Activated CD8-positive, alpha-beta memory T cell treated with anti-CD3 and anti-CD28 coated beads, Interleukin-2, amount 10 ng/mL, durations not matched to agents 7 days and 5 days (primary cell): ENCODE measurements around the gene MTRF1. TPM values are rescaled to one million over a fixed set of nuclear protein-coding genes. Genes with fewer than 3 reads are reported as not detected.

Experiments
- ATAC-seq: fragments of 150-1000 bp; cut with Tn5 transposase; one replicate; pipeline ENCODE4 v1.10.0; 2021; ENCODE audit warnings: moderate library complexity
- CTCF ChIA-PET: fragments of 350-600 bp; sonication (Branson Sonifier 250); formaldehyde crosslinking; loops from one replicate; lab custom pipeline; 2021; ENCODE audit warnings: antibody characterized with exemption; lab: Charles Lee
- DNase-seq: peaks from one replicate; pipeline ENCODE4 v3.0.0-alpha.2; 2020
- H3K27ac Mint-ChIP-seq: one replicate; pipeline ENCODE4 v1.8.0; 2021; ENCODE audit warnings: mild to moderate bottlenecking, mixed read lengths
- H3K27me3 Mint-ChIP-seq: one replicate; pipeline ENCODE4 v1.8.0; 2021; ENCODE audit warnings: mixed read lengths
- H3K36me3 Mint-ChIP-seq: one replicate; pipeline ENCODE4 v1.8.0; 2021; ENCODE audit warnings: mild to moderate bottlenecking, mixed read lengths
- H3K4me1 Mint-ChIP-seq: one replicate; pipeline ENCODE4 v1.8.0; 2021; ENCODE audit warnings: mixed read lengths
- H3K4me3 Mint-ChIP-seq: one replicate; pipeline ENCODE4 v1.8.0; 2021; ENCODE audit warnings: mild to moderate bottlenecking, moderate library complexity, mixed read lengths
- H3K9me3 Mint-ChIP-seq: one replicate; pipeline ENCODE4 v1.8.0; 2022; ENCODE audit warnings: low read depth, mixed read lengths
- total RNA-seq, 2 experiments: library from RNA; stranded (reverse); gene quantifications; one replicate each; pipeline ENCODE4 v1.2.3, GENCODE V29; 2021

Gene MTRF1, protein sequence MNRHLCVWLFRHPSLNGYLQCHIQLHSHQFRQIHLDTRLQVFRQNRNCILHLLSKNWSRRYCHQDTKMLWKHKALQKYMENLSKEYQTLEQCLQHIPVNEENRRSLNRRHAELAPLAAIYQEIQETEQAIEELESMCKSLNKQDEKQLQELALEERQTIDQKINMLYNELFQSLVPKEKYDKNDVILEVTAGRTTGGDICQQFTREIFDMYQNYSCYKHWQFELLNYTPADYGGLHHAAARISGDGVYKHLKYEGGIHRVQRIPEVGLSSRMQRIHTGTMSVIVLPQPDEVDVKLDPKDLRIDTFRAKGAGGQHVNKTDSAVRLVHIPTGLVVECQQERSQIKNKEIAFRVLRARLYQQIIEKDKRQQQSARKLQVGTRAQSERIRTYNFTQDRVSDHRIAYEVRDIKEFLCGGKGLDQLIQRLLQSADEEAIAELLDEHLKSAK
- total RNA-seq, result 10 to 100 TPM; 22.2 to 23.3 TPM

- H3K36me3 Mint-ChIP-seq, result peaks cover 28% of the 10 kb centered on the region
- peak within 1 kb of the TSS; percentile 93 for H3K27ac Mint-ChIP-seq
- CTCF ChIA-PET, result interaction anchor here (1.2 to 1.5 kb wide), 3 partner anchors 9 to 325 kb away, joined by 3 to 4 read pairs (median 3); no protein-coding TSS in a partner anchor
- peaks cover 19% of the 10 kb centered on the region for H3K4me1 Mint-ChIP-seq
- H3K27me3 Mint-ChIP-seq, result no peaks in the 10 kb centered on the region
- H3K4me3 Mint-ChIP-seq, result peak within 1 kb of the TSS; percentile 90
- ATAC-seq (peak; percentile 96), DNase-seq (peak; percentile 87)
- H3K9me3 Mint-ChIP-seq, result peaks cover 7% of the 10 kb centered on the region
Observed at GRCh38 chr13:41263261-41263971, at the start of gene MTRF1. Gene MTRF1, minus strand, starts transcription at chr13:41263576. Its CDS starts 2,669 bp downstream, at chr13:41260907.

GRCh38 chr13:41313117-41313516 lies 49.7 kb upstream of the MTRF1 start:
- peaks cover 20% of the 10 kb centered on the region for H3K36me3 Mint-ChIP-seq
- no peak overlapping the region for H3K27ac Mint-ChIP-seq
- H3K27me3 Mint-ChIP-seq, result no peaks in the 10 kb centered on the region
- CTCF ChIA-PET, result no interaction called here
- peaks cover 37% of the 10 kb centered on the region for H3K4me1 Mint-ChIP-seq
- ATAC-seq, result no peak
- peak overlapping the region; percentile 93 for H3K4me3 Mint-ChIP-seq
- no peaks in the 10 kb centered on the region for H3K9me3 Mint-ChIP-seq
- DNase-seq, result no peak

DNA sequence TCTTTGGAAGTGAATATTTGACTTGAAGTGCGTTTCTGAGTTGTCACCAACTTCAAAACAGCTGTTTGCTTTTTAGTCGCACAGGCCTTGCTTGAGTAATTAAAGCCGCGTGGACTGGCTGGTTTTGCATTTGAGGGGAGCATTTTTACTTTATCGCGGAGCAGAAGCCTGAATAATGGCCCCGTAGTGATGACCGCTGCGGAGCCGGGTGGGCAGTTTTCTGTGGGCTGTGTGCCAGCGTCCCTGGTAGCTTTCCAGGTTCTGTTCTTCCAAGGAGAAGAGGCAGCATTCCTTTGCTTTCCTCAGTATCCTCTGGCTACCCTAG lies 48.8 kb upstream of the MTRF1 start:
- Mint-ChIP-seq H3K4me1 (peaks cover 34% of the 10 kb centered on the region), H3K9me3 (no peaks in the 10 kb centered on the region), H3K36me3 (peaks cover 11% of the 10 kb centered on the region), H3K27ac (peak overlapping the region; percentile 92), H3K4me3 (peak overlapping the region; percentile 93), H3K27me3 (no peaks in the 10 kb centered on the region)
- ATAC-seq, result no peak
- DNase-seq, result peak; percentile 44
- CTCF ChIA-PET, result no interaction called here

GRCh38 chr13:41311406-41312175 lies 48.2 kb upstream of the MTRF1 start:
- peak overlapping the region; percentile 92 for H3K27ac Mint-ChIP-seq
- peak; percentile 65 for ATAC-seq

DNA sequence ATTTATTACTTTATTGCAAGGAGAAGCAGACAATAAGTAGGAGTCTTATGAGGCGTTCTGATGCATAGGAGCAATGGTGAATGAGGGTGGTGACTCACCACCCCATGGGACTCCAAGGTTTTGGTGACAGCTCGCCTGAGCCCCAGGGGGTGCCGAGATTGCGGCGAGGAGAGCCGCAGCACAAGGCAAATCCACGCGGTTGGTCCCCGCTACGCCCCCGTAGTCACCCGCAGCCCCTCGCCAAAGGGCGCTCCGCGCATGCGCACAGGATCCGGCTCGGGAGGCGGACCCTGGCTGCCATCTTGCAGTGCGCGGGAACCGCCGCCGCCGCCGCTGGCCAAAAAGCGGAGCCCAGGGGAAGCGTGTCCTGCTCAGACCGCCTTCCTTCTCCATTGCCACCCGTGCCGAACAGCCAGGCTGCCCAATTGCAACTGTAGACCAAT lies 47.6 kb upstream of the MTRF1 start, which contains the start of gene NAA16:
Gene NAA16 (plus strand): TSS at position 305 of the 443 bp plus-strand sequence. CDS start 262 bp downstream, outside the sequence.
- CTCF ChIA-PET, result no interaction called here
- Mint-ChIP-seq H3K4me1 (peaks cover 34% of the 10 kb centered on the region), H3K36me3 (peaks cover 5% of the 10 kb centered on the region)

More at GRCh38 chr13:41311406-41312175, 48.2 kb upstream of the MTRF1 start:
- Mint-ChIP-seq H3K4me3 (peak overlapping the region; percentile 93), H3K36me3 (peaks cover 6% of the 10 kb centered on the region), H3K9me3 (no peaks in the 10 kb centered on the region), H3K4me1 (peaks cover 34% of the 10 kb centered on the region), H3K27me3 (no peaks in the 10 kb centered on the region)
- peak; percentile 63 for DNase-seq
- CTCF ChIA-PET, result no interaction called here

GRCh38 chr13:41307884-41308640 lies 44.7 kb upstream of the MTRF1 start:
- H3K4me1 Mint-ChIP-seq, result peaks cover 8% of the 10 kb centered on the region
- H3K27me3 Mint-ChIP-seq, result no peaks in the 10 kb centered on the region
- ATAC-seq, result no peak
- H3K9me3 Mint-ChIP-seq, result no peaks in the 10 kb centered on the region
- no peak overlapping the region for H3K4me3 Mint-ChIP-seq
- no peak overlapping the region for H3K27ac Mint-ChIP-seq
- peaks cover 5% of the 10 kb centered on the region for H3K36me3 Mint-ChIP-seq
- no peak for DNase-seq
- CTCF ChIA-PET, result no interaction called here

More for the DNA sequence above, 47.6 kb upstream of the MTRF1 start, which contains the start of gene NAA16:
- Mint-ChIP-seq H3K4me3 (peak within 1 kb of the TSS; percentile 93), H3K9me3 (no peaks in the 10 kb centered on the region), H3K27ac (peak within 1 kb of the TSS; percentile 92), H3K27me3 (no peaks in the 10 kb centered on the region)
- DNase-seq, result peak; percentile 94
- ATAC-seq, result peak; percentile 83

DNA sequence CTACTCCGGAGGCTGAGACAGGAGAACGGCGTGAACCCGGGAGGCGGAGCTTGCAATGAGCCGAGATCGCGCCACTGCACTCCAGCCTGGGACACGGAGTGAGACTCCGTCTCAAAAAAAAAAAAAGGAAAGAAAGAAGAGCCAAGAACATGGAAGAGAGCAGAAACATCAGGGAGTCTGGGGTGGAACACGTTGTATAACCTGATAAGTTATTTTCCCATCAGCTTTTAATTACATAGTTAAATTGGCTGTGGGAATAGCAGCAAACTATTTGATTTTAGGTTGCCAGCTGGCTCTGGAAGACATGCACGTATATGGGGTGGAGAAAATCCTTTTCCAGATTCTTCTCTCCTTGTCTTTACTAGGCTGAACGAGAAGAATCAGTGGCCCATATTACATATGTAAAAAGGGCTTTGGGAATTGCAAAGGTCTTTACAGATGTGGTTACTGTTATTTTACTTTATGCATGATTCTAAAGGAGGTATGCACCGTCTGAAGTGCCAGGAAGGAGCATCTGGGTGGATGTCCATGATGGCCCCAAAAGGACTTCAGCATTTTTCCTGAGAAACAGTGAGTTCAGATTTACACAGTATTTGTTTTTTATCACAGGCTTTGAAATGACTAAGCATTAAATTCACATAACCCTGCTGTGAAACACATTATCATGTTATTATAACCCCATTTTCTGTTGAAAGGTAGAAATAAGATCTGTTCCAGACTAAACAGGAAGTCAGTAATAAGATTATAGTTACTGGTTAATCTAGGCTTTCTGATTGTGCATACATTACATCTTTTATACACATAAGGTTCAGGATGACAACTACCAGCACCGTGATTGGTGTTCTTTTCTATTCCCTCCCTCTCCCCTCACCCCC lies 43.1 kb upstream of the MTRF1 start:
- no peaks in the 10 kb centered on the region for H3K27me3 Mint-ChIP-seq
- no peak overlapping the region for H3K4me3 Mint-ChIP-seq
- ATAC-seq (no peak), DNase-seq (no peak)
- no peaks in the 10 kb centered on the region for H3K9me3 Mint-ChIP-seq
- H3K4me1 Mint-ChIP-seq, result peaks cover 5% of the 10 kb centered on the region
- H3K27ac Mint-ChIP-seq, result no peak overlapping the region
- peaks cover 1% of the 10 kb centered on the region for H3K36me3 Mint-ChIP-seq
- CTCF ChIA-PET, result no interaction called here

DNA sequence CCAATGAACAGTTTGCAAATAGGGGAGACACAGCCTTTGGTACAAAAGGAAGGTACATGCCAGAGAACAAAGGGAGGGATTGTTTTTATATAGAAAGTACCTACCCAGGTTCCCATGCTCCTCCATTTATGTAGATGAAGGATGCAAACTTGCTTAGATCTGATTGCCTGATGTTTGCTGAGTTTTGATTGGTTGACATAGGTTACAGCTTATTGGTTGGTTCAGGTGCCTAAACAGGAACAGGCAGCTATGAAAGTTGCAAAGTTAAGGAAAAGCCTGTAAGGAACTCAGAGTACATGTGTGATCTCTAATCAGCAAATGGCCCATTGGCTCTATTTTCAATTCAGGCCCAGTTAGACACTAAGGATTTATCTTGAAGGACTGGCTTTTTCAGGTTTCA lies 41.2 kb upstream of the MTRF1 start:
- Mint-ChIP-seq H3K27ac (no peak overlapping the region), H3K9me3 (no peaks in the 10 kb centered on the region), H3K36me3 (no peaks in the 10 kb centered on the region), H3K4me3 (no peak overlapping the region), H3K27me3 (no peaks in the 10 kb centered on the region), H3K4me1 (peaks cover 4% of the 10 kb centered on the region)
- CTCF ChIA-PET, result no interaction called here
- DNase-seq (no peak), ATAC-seq (no peak)

- Mint-ChIP-seq H3K27ac (no peak overlapping the region), H3K4me3 (no peak overlapping the region), H3K27me3 (peaks cover 10% of the 10 kb centered on the region), H3K36me3 (peaks cover 4% of the 10 kb centered on the region), H3K9me3 (no peaks in the 10 kb centered on the region), H3K4me1 (peaks cover 6% of the 10 kb centered on the region)
- ATAC-seq, result no peak
- no peak for DNase-seq
- CTCF ChIA-PET, result no interaction called here
Observed at GRCh38 chr13:41302743-41303142, 39.4 kb upstream of the MTRF1 start.

- peaks cover 20% of the 10 kb centered on the region for H3K27me3 Mint-ChIP-seq
- CTCF ChIA-PET, result interaction anchor here (1.2 kb wide), 1 partner anchor 10 kb away, joined by 4 read pairs; no protein-coding TSS in a partner anchor
- ATAC-seq (no peak), DNase-seq (no peak)
- no peaks in the 10 kb centered on the region for H3K9me3 Mint-ChIP-seq
- H3K4me3 Mint-ChIP-seq, result no peak overlapping the region
- H3K4me1 Mint-ChIP-seq, result peaks cover 6% of the 10 kb centered on the region
- H3K36me3 Mint-ChIP-seq, result peaks cover 4% of the 10 kb centered on the region
- H3K27ac Mint-ChIP-seq, result no peak overlapping the region
Observed at GRCh38 chr13:41299316-41300094, 36.1 kb upstream of the MTRF1 start.

DNA sequence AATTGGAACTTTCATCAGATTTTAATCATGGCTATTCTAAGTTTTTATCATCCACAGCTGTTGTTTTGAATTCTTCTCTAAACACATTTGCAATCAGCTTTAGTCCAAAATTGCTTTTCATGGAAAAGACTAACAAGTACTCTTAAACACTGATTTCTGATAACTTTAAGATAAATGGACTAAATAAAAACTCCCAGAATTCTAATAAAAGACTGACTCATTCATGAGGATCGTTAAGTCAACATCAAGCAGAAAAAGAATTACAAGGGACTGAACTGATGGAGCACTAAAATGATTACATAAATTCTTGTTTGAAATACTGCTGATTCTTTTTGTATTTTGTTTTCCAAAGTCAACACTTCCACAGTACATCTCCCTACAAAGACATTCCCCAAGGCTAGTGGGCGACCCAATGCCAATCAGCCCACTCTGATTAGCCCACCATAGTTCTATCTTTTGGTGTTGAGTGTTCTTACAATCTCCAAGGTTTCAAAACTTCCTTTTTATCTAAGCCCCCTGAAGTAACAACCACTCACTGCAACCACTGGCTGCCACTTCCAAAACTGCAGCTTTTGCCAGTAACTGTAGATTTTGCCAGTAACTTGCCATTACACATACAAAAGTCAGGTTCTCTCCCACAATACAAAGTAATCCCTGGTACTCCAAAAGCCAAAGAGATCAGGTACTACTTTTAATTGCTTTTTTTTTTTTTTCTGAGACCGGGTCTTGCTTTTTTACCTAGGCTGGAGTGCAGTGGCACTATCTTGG lies 33.7 kb upstream of the MTRF1 start:
- CTCF ChIA-PET, result no interaction called here
- H3K4me3 Mint-ChIP-seq, result no peak overlapping the region
- no peak for DNase-seq
- H3K36me3 Mint-ChIP-seq, result peaks cover 4% of the 10 kb centered on the region
- H3K27me3 Mint-ChIP-seq, result peaks cover 20% of the 10 kb centered on the region
- H3K27ac Mint-ChIP-seq, result no peak overlapping the region
- peaks cover 6% of the 10 kb centered on the region for H3K4me1 Mint-ChIP-seq
- H3K9me3 Mint-ChIP-seq, result no peaks in the 10 kb centered on the region
- ATAC-seq, result no peak
